Renal cortex interstitium (tissue), 11 donors: ENCODE data around the gene PTPRN2. TPM values are rescaled to one million over a fixed set of nuclear protein-coding genes. Genes with fewer than 3 reads are reported as not detected.
"Not testable (repeated sequence)": the region's sequence is repeated elsewhere in the genome, so short reads cannot be mapped to it uniquely, and the experiment has no call there.

Source experiments
- DNase-seq, 11 donors: peaks; one replicate each; pipeline ENCODE4 v3.0.0-alpha.2; 2013; ENCODE audit warnings: low read depth in 9 of 11, low spot score in 4 of 11; ENCODE audit errors: extremely low read depth in 1 of 11
- polyA plus RNA-seq, 3 donors: library from polyadenylated mRNA; unstranded; fragments of 120-200 nt; gene quantifications; one replicate each; pipeline ENCODE4 v1.2.1, GENCODE V29; 2013; ENCODE audit not compliant: insufficient read length in 3 of 3

The PTPRN2 gene
- polyA plus RNA-seq, 3 donors, result 6.0 to 7.7 (median 7.2) TPM

GRCh38 chr7:157901816-157902610 is 685.6 kb downstream of the PTPRN2 start:
- DNase-seq, result not testable (repeated sequence)

- DNase-seq, result no peak
Observed at GRCh38 chr7:157901166-157901565, 686.5 kb downstream of the PTPRN2 start.

- DNase-seq, result no peak
Observed at GRCh38 chr7:157900556-157900955, 687.1 kb downstream of the PTPRN2 start.

GRCh38 chr7:157900011-157900410 is 687.6 kb downstream of the PTPRN2 start:
- DNase-seq, result no peak

- DNase-seq, result no peak
Observed at GRCh38 chr7:157898802-157899505, 688.7 kb downstream of the PTPRN2 start.

- DNase-seq, result no peak
Observed at GRCh38 chr7:157898261-157898660, 689.4 kb downstream of the PTPRN2 start.

GRCh38 chr7:157897681-157898080 is 689.9 kb downstream of the PTPRN2 start:
- no peak for DNase-seq

- no peak for DNase-seq
Observed at GRCh38 chr7:157896774-157897555, 690.7 kb downstream of the PTPRN2 start.

GRCh38 chr7:157896376-157896675 is 691.3 kb downstream of the PTPRN2 start:
- DNase-seq, result not testable (repeated sequence)

GRCh38 chr7:157895520-157896375 is 691.9 kb downstream of the PTPRN2 start:
- no peak for DNase-seq

- DNase-seq, result not testable (repeated sequence)
Observed at GRCh38 chr7:157895098-157895497, 692.5 kb downstream of the PTPRN2 start.

- no peak for DNase-seq
Observed at GRCh38 chr7:157893535-157894044, 694.0 kb downstream of the PTPRN2 start.

- DNase-seq, result no peak
Observed at GRCh38 chr7:157892751-157893523, 694.7 kb downstream of the PTPRN2 start.

- DNase-seq, result no peak
Observed at GRCh38 chr7:157890921-157891401, 696.7 kb downstream of the PTPRN2 start.

- DNase-seq, result no peak
Observed at GRCh38 chr7:157889480-157889879, 698.1 kb downstream of the PTPRN2 start.

GRCh38 chr7:157888579-157888978 is 699.0 kb downstream of the PTPRN2 start:
- no peak for DNase-seq

GRCh38 chr7:157887400-157887799 is 700.2 kb downstream of the PTPRN2 start:
- no peak for DNase-seq

- DNase-seq, result no peak
Observed at GRCh38 chr7:157886711-157887110, 700.9 kb downstream of the PTPRN2 start.
